Measurements from ENCODE around the gene HNRNPM. TPM values are rescaled to one million over a fixed set of nuclear protein-coding genes. Genes with fewer than 3 reads are reported as not detected.

HNRNPM gene
- total RNA-seq, 1 experiment from 2014 or later = 468 TPM

DNA sequence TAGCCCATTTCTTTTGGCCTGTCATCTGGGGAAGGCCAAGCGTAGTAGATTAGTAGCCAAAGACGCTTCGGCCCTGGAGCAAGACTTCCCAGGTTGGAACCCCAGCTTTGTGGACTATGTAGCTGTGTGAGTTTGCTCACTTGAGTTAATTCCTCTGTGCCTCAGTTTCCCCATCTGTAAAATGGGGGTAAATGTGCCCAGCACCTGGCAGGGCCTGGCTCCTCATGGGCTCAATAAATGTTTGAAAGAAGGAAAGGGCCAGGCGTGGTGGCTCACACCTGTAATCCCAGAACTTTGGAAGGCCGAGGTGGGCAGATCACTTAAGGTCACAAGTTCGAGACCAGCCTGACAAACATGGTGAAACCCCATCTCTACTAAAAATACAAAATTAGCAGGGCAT, 14.9 kb upstream of the HNRNPM start:
- Histone ChIP-seq H2BK5ac (ENCODE audit: insufficient read length, low read length) (no peak overlapping the region), H4K91ac (ENCODE audit: insufficient read length, low read depth, low read length) (no peak overlapping the region), H2BK15ac (ENCODE audit: low read depth, low read length) (no peak overlapping the region), H3K79me1 (ENCODE audit: insufficient read depth, low read depth, low read length, poor library complexity, severe bottlenecking) (no peaks in the 10 kb centered on the region), H3K9me3 (ENCODE audit: control insufficient read depth, low read depth, low read length) (no peaks in the 10 kb centered on the region), H2AK5ac (ENCODE audit: insufficient read length, low read length) (no peak overlapping the region), H3K18ac (ENCODE audit: insufficient read length, low read depth, low read length) (no peak overlapping the region), H2BK20ac (ENCODE audit: low read depth, low read length, poor library complexity, severe bottlenecking) (no peak overlapping the region), H2AFZ (ENCODE audit: low read length) (no peak overlapping the region), H3K4ac (ENCODE audit: low read depth, low read length) (no peak overlapping the region), H4K20me1 (ENCODE audit: control insufficient read depth, insufficient read depth, insufficient read length) (no peaks in the 10 kb centered on the region), H3K4me1 (ENCODE audit: insufficient read depth, low read length) (no peaks in the 10 kb centered on the region), H3K23me2 (ENCODE audit: insufficient read length, low read depth, low read length, poor library complexity, severe bottlenecking) (no peaks in the 10 kb centered on the region), H4K8ac (replicated peaks; ENCODE audit: insufficient read length, low read depth, low read length) (no peak overlapping the region), H3K27ac (ENCODE audit: insufficient read length, low read depth, low read length) (no peak overlapping the region), H3K14ac (ENCODE audit: insufficient read depth, low read length) (no peak overlapping the region), H3K27me3 (ENCODE audit: insufficient read depth, low read length) (no peaks in the 10 kb centered on the region), H3K56ac (ENCODE audit: insufficient read length, low read depth, low read length) (no peak overlapping the region), H3K79me2 (ENCODE audit: insufficient read depth, low read length) (no peaks in the 10 kb centered on the region), H3K9ac (ENCODE audit: extremely low read depth, insufficient read length, low read length) (no peak overlapping the region), H2BK120ac (ENCODE audit: low read depth, low read length, poor library complexity, severe bottlenecking) (no peak overlapping the region), H3K23ac (ENCODE audit: insufficient read length, low read depth, low read length) (no peak overlapping the region), H3K4me2 (ENCODE audit: insufficient read depth, insufficient read length, low read length) (no peak overlapping the region), H4K5ac (ENCODE audit: insufficient read length, low read depth, low read length) (no peak overlapping the region), H3T11ph (ENCODE audit: low read length) (no peak overlapping the region), H2BK12ac (ENCODE audit: insufficient read length, low read depth, low read length) (no peak overlapping the region)
- no peak overlapping the region for H3K27ac Mint-ChIP-seq
- TF ChIP-seq, protein P1, sequence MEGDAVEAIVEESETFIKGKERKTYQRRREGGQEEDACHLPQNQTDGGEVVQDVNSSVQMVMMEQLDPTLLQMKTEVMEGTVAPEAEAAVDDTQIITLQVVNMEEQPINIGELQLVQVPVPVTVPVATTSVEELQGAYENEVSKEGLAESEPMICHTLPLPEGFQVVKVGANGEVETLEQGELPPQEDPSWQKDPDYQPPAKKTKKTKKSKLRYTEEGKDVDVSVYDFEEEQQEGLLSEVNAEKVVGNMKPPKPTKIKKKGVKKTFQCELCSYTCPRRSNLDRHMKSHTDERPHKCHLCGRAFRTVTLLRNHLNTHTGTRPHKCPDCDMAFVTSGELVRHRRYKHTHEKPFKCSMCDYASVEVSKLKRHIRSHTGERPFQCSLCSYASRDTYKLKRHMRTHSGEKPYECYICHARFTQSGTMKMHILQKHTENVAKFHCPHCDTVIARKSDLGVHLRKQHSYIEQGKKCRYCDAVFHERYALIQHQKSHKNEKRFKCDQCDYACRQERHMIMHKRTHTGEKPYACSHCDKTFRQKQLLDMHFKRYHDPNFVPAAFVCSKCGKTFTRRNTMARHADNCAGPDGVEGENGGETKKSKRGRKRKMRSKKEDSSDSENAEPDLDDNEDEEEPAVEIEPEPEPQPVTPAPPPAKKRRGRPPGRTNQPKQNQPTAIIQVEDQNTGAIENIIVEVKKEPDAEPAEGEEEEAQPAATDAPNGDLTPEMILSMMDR (conservative IDR thresholded peaks at IDR 0.05) = no peak
- no peak for DNase-seq
- peaks cover 4 to 7% (median 7%) of the 10 kb centered on the region in 3 experiments; a peak in 6 of 7 replicates for H3K36me3 Mint-ChIP-seq (ENCODE audit: insufficient read depth in 1 of 3, low read depth in 3 of 3)
- H3K4me3 Mint-ChIP-seq = no peak overlapping the region
- H3K4me1 Mint-ChIP-seq = no peaks in the 10 kb centered on the region
- no peaks in the 10 kb centered on the region; a peak in 1 of 5 replicates for H3K9me3 Mint-ChIP-seq
- no CpG with 5 or more reads among the region's 6 CpGs for WGBS (ENCODE audit: extremely low coverage, insufficient read length, low lambda C conversion rate)
- no peaks in the 10 kb centered on the region for H3K27me3 Mint-ChIP-seq (ENCODE audit: low read depth)

All from H9 (cell line).